SIG-M5 treated with dmso at 0.1 percent for 504 hours (cell line): ENCODE results near the gene MPIG6B.

Experiments used
- DNase-seq: peaks from one replicate; lab custom pipeline; 2025; ENCODE audit not compliant: unreplicated experiment; lab: John Stamatoyannopoulos, UW

Gene MPIG6B

DNA sequence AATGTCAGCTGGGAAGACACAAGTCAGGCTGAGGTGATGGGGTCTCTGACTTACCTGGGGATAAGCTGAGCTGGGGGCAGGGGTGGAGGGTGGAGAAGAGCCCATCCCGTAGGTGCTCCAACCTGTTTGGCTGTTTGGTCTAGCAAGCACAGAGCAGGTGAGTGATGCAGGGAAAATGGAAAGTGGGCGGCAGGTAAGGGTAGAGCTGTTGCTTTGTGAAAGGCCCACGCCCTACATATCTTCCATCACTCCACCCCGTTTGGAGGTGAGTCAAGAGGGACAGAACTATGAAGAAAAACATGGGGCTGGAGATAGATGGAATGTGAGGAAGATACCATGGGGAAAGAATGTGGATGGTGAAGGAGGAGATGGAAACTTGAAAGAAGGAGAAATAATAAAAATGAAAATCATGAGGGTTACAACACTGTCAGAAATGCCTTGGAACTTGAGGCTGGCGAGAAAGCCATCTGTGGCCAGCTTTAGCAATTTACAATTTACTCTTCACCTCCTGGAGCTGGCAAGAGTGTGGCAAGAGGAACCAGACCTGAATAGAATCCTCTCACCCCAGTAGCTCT, 2.9 kb upstream of the MPIG6B start:
- no peak for DNase-seq

DNA sequence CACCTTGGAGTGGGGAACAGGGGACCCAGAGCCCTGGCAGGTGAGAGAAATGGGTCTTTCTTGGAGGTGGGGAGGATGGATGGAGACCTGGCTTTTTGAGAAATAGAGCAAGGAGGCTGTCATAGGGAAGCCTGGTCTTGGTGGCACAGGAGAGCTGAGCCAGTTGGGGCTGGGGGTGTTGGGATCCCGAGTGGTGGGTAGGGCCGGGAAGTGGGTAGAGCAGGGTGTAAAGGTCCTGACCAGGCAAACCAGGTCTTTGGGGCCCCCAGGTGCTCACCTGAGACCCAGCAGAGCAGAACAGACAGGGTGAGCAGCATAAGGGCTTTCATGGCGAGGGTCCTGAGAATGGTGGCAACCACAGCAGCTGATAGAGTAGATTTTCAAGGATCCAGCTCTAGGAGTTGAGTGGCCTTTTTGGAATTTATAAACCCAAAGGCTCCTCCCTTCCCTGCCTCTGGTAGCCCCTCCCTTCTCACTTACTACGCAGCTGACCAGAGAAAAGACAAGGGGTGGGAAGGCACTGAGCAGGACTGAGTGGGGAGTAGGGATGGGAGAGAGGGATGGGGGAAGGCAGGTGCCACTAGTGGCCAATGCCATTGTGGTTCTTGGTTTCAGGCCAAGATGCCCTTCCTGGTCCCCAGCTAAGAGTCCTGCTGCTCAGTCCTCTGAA, 1.7 kb upstream of the MPIG6B start, which contains the start of gene LY6G6C:
TSS of gene LY6G6C (minus strand) at position 396 of the 670 bp plus-strand sequence. CDS start at position 329, 67 bp downstream.
- DNase-seq, result no peak

DNA sequence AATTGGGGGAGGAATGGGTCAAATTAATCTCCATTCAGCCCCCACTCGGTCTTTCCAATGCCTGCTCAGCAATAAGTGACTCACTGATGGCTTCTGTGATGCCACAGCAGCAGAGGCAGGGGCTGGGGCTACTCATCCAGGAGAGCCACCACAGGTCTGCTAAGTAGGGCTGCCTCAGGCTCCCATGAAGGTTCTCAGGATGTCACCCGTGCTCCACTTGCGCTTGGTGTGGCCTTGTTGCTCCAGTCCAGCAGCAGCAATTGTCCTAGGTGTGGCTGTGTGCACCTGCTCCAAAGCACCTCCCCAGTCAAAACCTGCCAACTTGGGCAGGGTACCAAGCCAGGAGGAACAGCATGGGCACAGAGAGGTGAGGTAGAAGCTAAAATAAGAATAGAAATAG, 1.0 kb upstream of the MPIG6B start:
- DNase-seq, result no peak

DNA sequence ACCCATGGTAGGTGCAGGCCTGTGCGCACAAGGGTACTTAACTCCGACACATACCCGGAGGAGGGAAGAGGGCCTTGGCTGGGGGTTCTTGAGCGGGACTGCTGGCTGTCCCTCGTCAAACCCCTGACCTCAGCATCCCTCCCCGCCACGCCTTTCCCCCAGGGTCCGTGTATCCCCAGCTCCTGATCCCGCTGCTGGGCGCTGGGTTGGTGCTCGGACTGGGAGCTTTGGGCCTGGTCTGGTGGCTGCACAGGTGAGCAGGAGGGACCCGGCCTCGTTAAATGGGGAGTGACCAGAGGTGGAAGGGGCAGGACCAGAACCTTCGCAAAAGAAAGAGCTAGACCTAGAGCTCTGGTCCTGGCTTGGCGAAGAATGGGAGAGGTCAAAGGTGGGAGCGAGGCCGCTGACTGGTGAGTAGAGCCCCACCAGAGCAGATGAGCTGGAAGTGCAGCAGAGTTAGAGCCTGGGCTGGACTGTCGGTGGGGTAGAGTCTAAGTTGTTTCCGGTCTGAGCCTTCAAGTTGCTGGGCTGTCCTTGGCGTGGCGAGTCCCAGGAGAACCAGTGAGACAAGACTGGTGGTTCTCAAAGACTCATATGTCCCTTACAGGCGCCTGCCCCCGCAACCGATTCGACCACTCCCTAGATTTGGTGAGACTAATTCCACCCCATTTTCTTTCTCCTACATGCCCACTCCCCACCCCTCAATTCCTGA, 963 bp downstream of the MPIG6B start:
- DNase-seq, result no peak

DNA sequence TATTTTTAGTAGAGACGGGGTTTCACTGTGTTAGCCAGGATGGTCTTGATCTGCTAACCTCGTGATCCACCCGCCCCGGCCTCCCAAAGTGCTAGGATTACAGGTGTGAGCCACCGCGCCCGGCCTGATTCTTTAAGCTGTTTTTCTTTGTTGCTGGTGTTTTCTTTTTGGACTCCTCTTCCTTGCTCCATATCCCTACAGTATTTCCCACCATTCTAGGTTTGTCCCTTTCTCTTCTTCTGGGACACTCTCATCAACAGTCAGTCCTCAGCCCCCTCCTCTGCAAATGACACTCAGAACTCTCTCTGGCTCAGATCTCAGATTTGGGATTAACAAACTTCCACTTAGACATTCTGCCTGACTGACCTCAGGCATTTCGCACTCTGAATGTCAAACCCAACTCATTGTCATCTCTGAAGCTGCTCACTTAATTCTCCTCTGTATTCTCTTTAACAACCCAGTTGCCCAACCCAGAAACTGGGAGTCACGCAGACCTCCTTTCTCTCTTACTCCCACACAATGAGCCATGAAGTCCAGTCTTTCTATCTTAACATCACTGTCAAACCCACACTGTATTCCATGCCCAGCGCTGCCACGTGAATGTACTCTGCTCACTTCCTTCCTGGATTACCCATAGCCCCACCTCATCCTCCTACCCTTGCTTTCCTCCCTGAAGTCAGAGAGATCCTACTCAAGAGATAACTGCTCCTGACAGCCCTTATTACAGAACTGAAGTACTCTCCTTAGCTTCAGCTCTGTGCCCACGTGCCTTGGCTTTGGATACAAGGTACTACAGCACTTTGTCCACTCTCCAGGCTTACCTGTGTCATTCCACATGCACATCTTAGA, 2.6 kb downstream of the MPIG6B start:
- no peak for DNase-seq

DNA sequence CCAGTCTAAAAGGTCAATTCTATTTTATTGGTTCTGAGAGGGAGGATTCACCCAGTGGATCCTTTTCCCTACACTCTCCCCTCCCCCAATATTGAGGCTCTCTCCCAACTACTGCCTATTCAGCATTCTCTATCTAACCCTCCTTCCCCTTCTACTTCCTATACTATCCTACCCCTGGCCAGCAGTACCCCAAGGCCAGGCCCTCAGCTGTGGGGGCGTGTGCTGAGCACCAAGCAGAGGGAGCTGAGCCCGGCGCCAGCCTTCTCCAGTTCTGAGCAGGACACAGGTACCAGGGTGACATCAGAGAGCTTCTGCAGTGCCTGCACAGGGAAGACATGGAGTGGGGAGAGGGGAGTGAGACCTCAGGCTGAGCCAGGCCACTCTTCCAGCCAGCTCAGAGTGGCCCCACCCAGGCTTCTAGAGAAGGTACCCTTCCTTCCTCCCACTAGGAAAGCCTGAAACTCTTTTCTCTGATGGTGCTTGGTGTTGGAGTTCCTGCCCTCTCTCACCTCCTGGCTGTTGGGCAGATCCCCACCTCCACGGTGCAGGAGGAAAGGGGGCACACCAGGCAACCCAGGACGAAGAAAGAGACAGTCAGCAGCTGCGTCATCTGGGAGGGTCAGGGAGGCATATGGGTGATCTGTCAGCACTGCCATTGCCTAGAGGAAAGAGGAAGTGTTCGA, 4.0 kb downstream of the MPIG6B start:
- peak; percentile 84 for DNase-seq

DNA sequence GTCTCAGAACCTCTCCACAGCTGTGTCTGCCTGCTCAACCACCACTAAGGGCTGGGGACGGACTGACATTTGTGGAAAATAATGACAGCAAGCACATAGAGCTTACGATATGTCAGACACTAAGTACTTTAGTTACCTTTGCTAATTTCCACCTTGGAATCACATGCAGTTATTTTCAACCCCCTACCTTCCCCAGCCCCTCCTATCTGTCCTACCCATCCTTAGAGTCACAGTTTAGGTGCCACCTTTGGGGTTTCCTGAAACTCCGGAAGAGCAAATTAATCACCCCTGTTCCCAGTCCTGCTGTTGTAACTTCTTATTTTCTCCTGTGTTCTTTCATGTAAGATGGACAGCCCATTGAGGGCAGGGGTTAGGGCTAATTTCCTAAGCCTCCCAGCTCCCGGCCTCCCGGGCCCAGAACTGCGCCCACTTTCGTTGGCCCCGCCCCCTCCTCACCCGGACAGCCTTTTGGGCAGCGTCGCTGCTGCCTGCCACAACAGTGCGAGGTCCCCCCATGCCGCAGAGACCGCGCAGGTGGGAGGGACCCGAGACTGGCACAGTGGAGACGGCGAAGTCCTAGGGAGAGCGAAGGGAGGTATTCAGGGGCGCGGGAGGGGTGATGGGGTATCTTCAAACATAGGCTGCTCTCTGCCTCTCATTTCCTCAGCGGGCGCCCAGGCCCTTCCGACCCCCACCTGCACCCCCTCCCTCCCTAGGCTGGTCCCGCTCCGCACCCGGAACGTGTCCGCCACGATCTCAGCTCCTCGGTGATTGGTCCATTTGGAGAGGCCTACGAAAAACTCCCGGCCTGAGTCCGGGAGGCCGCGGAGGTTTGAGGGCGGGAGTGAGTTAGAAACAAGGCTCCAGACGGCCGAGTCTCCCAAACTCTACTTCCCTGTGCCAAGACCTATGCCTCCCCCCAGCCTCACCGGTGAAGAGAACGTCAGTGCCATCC, 4.8 kb downstream of the MPIG6B start:
- DNase-seq, result no peak

DNA sequence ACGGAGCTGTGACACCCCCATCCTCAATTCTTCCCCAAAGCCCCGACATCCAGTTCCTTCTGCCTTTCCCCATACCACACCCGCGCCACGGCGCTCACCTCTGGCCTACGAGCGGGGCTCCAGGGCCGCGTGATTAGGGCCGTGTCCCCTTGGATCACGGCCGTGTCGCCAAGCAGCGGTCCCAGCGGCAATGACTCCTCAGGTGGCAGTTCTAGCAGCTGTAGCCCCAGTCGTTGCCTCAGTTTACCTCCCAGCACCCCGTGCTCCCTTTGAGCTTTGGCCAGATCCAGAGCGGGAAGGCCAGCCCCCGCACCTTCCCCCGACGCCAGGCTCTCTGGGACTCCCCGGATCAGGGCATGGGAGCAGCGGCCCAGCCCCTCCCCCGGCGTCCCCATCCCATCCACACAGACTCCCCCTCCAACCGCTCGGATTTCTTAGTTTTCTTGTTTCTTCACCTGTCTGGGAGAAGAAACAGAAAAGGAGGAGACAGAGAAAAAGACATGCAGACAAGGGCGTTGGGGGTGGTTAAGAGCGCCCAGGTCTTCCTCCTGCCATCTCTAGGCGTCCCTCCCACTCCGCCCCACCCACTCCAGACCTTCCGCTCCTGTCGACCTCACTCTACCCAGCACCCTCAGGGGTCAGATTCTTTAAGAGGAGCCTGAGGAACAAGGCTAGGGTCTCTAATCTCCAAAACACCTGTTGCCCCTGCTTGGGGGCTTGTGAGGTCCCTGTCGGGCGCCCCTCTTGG, 5.8 kb downstream of the MPIG6B start, which contains the start of gene DDAH2:
TSS of gene DDAH2 (minus strand) at position 533 of the 748 bp plus-strand sequence. CDS start at position 395, 138 bp downstream.
- DNase-seq, result no peak

DNA sequence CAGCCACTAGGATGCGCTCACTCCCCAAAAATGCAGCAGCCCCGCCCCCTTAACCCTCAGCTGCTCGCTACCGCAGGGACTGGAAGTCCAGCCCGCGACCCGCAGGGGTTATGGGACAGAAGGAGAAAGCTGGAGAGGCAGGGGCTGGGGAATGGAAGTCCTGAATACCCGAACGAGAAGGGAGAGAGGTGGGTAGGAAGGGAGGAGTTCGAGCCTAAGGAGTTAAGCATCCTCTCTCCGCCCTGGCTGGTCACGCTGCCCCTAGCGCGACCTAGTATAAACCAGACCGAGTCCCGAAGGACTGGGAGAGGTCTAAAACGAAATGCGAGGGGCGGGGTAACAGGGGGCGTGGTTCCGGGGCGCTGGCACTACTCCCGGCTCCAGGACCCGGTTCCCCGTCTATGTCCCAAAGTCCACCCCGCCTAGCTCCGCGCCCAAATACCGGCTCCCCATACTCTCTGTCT, 6.4 kb downstream of the MPIG6B start:
- DNase-seq, result peak; percentile 38

DNA sequence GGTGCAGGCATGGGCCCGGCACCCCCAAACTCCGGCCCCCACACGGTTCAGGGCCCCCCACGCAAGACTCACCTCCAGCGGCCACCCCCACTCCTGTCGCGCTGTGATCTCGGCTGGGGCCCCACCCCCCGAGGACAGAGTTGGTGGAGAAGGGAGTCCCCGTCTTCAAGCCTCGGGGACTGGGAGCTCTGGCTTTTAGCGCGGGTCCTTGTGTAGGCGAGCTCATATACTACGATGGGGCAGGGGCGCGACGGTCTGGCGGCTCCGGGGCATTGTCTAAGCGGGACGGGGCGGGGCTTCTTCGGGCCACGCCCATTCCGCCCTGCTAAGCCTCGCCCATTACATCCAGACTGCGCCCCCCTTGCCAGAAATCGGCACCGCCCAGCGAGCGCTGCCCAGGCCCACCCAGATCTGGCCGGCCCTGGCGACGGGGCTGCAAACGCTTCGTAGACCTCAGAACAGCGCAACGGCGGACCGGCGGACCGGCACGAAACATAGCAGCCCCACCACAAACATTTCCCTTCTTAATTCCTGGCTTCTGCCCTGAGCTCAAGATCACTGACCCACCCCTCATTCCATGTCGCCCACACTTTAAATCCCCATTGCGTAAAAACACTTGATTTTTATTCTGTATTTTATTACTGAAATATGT, 6.9 kb downstream of the MPIG6B start:
- no peak for DNase-seq

DNA sequence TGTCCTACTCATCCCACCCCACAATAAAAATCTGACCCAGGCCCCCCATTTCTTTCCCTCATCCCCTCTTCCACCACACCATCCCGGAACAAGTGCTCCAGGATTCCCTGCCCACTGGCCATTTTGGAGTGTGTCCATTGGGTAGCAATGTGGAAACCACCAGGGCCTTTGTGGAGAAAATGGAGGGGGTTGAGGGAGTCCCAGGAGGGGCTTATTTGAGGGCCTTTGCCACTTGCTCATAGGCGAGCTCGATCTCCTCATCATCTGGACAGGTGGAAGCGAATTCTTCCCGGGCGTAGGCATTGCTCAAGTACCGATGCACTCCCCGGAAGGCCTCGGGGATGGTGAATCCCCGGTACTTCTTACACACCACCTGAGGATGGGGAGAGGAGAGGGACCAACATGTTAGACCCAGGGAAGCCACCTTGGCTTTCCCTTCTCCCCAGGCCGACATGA, 7.5 kb downstream of the MPIG6B start:
- no peak for DNase-seq

DNA sequence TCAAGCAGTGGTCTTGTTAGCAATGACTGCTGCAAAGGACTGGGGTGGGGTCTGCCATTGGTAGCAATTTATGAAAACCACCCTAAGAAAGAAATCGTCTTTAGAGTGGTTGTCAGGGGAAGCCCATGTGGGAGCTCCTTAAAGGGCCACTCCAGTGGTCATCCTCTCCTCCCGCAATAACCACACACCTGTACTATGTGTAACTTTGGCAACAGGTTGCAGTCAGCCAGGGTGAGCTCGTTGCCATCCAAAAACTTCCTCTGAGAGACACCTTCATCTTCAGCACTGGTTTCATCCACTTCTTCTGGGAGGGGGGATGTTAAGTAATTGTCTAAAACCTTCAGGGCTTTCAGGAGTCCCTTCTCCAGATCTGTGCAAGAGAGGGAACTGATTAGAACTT, 8.9 kb downstream of the MPIG6B start:
- no peak for DNase-seq

DNA sequence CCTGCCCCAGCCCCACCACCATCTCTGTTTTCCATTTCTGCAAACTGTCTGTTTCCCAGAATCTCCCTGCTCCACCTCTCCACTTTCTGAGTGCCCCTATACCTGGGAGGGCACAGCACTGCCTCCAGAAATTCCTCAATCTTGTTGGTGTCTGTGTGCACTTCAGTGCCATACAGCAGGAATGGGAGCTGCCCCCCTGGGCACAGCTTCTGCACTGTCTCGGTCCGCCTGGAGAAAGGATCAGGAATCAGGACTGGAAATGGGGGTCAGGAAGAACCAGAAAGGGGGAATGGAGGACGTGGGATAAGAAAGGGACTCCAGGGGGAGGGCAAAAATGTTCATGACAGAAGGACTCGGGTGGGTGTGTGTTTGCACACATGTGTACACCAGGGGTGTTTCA, 10.6 kb downstream of the MPIG6B start:
- DNase-seq, result no peak

DNA sequence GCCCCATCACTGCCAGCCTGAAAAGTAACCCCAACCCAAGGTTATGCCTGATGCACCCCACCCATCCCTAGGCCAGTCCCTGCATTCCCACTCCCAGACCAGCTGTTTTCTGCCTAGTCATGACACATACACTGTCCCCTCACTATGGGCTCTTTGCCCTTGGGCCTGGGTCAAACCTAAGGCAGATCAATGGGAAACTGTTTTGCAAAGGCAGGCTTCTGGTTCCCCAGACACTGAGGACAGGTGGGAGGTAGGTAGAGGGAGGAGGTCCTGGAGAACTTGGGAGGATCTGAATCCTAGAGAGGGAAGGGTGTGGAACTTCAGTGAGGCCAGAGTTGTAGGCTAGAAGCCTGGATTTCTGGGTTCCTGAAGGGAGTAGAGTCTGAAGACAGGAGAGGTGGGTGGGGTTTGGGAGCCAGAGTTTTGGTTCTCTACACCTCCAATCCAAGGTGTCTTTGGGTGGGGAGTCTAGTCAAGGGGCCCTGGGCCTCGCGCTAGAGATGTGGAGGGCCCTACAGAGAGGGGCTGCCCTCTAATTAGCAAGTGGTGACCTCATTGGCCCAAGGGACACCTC, 11.2 kb downstream of the MPIG6B start:
- no peak for DNase-seq

DNA sequence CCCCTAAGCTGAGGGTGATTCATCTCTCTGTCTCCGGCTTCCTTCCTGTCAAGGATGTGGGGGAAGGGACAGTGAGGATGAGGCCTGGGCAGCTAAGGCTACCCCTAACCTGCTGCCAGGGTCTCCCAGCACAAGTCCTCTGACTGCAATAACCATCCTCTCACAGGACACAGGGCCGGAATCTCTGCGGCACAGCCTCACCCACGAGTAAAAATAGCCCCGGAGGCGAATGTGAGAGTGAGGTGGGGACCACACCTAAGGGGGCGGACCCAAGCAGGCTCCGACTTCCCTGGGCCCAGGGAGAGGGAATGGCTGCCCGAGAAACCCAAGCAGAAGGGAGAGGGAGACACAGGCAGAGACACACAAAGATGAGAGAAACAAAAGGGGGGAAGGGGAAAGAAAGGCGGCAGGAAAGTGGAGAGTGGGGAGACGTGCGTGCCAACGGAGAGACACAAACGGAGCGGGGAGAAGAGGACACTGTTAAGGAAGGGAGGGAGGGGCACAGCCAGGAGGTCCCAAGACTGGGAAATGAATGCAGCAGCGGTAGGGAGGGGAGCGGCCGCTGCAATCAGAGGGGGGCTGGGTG, 11.7 kb downstream of the MPIG6B start:
- peak; percentile 83 for DNase-seq

DNA sequence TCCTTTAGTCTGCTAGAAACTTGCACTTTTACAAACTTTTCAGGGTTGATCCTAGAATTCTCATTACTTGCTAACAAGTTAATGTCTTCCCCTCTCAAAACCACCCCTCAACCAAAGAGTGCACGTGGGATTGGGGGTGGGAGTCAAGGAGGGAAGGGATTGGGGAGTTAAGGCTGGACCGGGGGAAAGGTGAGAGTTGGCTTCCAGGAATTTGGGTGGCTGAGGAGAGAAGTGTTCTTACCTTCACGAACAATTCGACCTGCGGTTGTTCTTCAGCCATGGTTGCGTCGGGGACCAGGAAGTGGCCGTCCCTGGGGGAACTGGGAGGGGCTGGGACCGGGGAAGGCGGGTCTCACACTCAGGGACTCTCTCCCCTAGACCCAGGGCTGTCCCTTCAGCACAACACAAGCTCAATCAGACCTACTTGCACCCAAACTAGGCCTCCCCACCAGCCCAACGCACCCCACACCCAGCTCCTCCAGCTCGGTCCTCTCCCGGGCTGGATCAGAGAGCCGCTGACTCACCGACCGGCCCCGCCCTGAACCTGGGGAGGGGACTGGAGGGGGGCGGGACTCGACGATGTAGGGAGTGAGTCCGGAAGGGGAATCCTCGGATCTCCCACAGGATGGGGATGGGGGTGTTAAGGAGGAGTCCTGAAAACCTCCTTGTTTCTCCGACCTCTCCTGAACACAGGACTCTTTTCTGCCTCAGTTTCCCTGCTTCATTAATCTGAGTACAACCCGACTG, 13.0 kb downstream of the MPIG6B start, which contains the start of gene CLIC1:
TSS of gene CLIC1 (minus strand) at position 510 of the 747 bp plus-strand sequence. CDS start at position 280, 230 bp downstream.
- DNase-seq, result peak; percentile 84
